Right ventricle myocardium inferior (tissue), 1 donor: ENCODE data around the gene TRPM1. TPM values are rescaled to one million over a fixed set of nuclear protein-coding genes. Genes with fewer than 3 reads are reported as not detected.

ENCODE experiments used
- ATAC-seq: fragments of 200-7000 bp; cut with Tn5 transposase; one replicate; pipeline ENCODE4 v1.9.1; 2020; ENCODE audit warnings: mild to moderate bottlenecking, moderate library complexity
- DNase-seq: peaks from one replicate; pipeline ENCODE4 v3.0.0; 2021; ENCODE audit errors: missing footprints
- intact Hi-C: fragments of 100-400 bp; cut with DNase I; formaldehyde crosslinking; loops from one replicate; pipeline ENCODE4 v1.11.0; 2022
- total RNA-seq: library from RNA; stranded (reverse); fragmentation: NEBNext Ultra II Directional; extraction: Animal tissue kit (Norgen Biotek cat#: 25700); gene quantifications from one replicate; pipeline ENCODE4 v1.2.1, GENCODE V29; 2021
- donor health status: DM: no; HTN: yes; CAD: no; lungs with severe emphysema.

TRPM1 gene
- total RNA-seq, 1 donor from 2014 or later = not detected

GRCh38 chr15:31128919-31129768, 27.6 kb upstream of the TRPM1 start:
- peak; percentile 76 for ATAC-seq
- intact Hi-C loops = loop anchor here (2.0 kb wide), 1 partner anchor 226 kb away; the partner anchor contains the start of gene FAN1
- DNase-seq = peak; percentile 90

- ATAC-seq (no peak), DNase-seq (no peak)
- intact Hi-C loops = loop anchor here (2.0 kb wide), 1 partner anchor 226 kb away; the partner anchor contains the start of gene FAN1
These were observed 27.0 kb upstream of the TRPM1 start for GRCh38 chr15:31128477-31128876.

DNA sequence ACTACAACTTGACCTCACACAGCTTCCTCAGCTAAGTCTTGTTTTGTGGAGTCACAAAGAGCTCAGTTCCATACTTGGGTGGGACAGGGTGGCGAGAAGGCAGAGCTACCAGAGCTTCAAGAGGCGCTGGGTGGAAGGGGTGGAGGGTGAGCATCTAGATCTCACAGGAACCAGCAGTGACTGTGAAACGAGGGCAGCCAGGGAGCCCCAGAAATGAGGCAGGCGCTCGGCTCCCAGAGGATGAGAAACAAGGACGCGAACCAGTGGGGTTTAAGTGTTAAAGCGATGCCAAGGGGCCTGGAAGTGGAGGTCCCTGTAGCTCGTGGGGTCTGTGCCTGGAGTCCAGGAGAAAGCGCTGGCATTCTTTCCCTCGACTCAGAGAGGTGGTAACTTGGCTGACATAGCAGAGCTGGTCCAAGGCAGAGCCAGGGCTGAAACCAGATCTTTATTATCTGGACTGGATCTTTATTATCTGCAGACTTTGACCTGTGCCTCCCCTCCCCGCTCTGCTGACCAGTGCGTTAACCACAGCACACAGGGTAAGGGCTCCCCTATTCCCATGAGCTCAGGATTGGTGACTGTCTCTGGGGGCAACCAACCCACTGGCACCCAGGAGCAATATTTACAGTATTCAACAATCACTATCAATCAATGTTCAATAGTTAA, 26.2 kb upstream of the TRPM1 start:
- ATAC-seq = no peak

GRCh38 chr15:31125061-31125460, 23.5 kb upstream of the TRPM1 start:
- intact Hi-C loops = no loop called here
- DNase-seq = no peak
- no peak for ATAC-seq

More for the DNA sequence above, 26.2 kb upstream of the TRPM1 start:
- no peak for DNase-seq
- intact Hi-C loops = loop anchor here (2.0 kb wide), 1 partner anchor 225 kb away; the partner anchor contains the start of gene FAN1

DNA sequence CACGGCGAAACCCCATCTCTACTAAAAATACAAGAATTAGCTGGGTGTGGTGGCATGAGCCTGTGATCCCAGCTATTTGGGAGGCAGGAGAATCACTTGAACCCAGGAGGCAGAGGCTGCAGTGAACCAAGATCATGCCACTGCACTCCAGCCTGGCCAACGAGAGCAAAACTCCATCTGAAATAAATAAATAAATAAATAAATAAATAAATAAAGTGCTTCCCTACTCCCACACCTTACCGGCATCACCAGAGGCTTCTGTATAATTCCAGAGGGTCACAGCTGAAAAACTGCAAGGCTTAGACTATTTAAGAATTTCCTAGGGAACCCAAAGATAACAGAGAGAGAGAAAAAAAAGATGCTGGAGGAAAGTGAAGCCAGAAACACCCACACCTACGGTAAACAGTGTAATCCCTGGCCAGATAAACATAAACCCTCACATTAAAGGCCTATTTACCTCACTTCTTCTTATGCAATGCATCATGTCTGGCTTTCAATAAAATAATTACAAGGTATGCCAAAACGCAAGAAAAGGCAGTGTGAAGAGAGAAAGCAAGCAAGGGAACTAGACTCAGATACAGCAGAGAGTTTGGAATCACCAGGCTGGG, 15.0 kb upstream of the TRPM1 start:
- intact Hi-C loops = no loop called here
- DNase-seq (no peak), ATAC-seq (no peak)

DNA sequence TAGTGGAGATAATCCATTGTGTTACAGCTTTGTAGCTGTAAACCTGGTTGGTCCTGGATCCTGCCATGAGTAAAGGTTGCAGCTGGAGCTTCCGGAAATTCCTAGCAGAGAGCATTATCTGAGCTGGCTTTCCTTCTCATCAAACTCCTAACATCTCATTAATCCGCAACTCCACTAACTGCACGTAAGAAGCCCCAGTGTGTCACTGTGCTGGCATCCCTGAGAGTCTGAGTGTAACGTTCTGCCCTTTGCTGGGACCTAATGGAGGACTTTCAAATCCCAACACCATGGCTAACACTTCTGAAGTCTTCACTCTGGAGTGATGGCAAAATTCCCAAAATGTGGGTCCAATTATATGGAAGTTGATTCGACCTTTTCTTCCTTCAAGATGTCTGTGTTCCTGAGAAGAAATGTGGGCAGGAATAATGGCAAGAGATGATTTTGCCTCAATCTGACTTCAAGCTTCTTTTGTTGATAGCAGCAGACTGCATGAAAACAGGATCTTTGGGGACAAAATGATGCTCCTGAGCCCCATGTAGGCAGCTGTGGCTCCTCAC, 9.6 kb upstream of the TRPM1 start:
- intact Hi-C loops = no loop called here
- ATAC-seq (no peak), DNase-seq (no peak)

DNA sequence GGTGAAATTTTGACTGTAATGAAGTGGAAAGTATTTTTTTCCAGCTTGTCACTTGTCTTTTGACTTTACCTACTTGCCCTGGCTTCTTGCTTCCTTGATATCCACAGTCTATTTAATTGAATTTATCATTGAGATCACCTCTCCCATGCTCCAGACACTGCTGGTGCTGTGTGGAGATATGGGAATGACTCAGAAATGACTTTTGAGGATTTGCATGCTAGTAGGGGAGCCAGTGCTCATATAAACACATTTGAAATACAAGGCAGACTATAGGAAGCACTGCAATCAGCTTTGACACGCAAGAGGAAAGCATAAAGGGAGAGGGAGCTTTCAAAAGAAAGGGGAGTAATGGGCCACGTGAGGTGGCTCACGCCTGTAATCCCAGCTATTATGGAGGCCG, 7.3 kb upstream of the TRPM1 start:
- ATAC-seq (no peak), DNase-seq (no peak)
- intact Hi-C loops = no loop called here

DNA sequence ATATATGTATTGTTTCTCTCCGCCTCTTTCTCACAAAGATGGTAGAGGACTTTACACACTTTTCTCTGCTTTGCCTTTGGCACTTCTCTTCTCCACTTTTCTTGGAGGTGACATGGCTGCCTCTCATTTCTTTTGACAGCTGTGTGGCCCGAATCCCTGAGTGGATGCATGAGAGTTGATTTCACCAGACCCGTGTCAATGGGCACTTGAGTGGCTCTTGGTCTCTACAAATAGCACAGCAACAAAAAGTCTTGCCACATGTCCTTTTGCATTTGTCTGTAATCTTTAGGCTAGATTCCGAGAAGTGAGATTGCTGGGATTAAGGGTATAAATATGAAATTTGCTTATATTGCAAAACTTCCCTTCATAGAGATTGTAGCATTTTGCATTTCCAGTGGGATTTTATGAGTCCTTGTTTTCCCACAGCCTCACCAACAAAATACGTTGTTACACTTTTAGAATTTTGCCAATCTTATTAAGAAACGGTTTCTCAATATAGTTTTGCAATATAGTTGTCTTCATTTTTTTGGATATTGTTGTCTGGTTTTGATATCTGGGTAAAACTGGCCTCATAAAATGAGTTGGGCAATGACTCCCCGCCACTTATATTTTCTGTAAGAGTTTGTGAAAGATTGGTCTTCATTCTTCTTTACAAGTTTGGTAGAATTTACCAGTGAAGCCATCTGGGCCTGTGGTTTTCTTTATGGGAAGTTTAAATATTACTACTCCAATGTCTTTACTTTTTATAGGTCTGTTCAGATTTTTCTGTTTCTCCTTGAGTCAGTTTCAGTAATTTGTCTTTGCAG, 5.2 kb upstream of the TRPM1 start:
- DNase-seq = no peak
- intact Hi-C loops = no loop called here
- ATAC-seq = no peak

DNA sequence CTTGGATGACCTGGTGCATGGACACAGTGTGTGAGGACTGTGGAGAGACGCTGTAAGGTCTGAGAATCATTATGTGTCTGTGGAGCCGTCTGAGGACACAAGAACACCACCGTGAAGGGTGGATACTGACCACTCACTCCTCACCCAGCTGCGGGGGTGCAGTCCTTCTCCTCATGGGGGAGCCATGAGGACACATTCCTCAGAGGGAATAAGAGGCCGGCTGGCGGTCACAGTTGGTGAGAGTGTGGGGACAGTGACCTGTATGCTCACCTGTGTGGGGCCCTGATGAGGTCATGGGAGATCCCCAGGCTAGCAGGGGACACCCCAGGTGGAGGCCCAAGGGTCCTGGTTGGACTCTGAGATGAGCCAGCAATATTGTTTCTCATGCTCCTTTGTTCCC, 2.5 kb upstream of the TRPM1 start:
- ATAC-seq (no peak), DNase-seq (no peak)
- intact Hi-C loops = no loop called here

- no peak for ATAC-seq
- intact Hi-C loops = no loop called here
- DNase-seq = no peak
These were observed 1.1 kb upstream of the TRPM1 start for GRCh38 chr15:31102374-31103342.

- intact Hi-C loops = no loop called here
- DNase-seq (no peak), ATAC-seq (no peak)
These were observed 455 bp upstream of the TRPM1 start for GRCh38 chr15:31102039-31102321.

GRCh38 chr15:31100738-31101137, 787 bp downstream of the TRPM1 start:
- DNase-seq (no peak), ATAC-seq (no peak)
- intact Hi-C loops = no loop called here

DNA sequence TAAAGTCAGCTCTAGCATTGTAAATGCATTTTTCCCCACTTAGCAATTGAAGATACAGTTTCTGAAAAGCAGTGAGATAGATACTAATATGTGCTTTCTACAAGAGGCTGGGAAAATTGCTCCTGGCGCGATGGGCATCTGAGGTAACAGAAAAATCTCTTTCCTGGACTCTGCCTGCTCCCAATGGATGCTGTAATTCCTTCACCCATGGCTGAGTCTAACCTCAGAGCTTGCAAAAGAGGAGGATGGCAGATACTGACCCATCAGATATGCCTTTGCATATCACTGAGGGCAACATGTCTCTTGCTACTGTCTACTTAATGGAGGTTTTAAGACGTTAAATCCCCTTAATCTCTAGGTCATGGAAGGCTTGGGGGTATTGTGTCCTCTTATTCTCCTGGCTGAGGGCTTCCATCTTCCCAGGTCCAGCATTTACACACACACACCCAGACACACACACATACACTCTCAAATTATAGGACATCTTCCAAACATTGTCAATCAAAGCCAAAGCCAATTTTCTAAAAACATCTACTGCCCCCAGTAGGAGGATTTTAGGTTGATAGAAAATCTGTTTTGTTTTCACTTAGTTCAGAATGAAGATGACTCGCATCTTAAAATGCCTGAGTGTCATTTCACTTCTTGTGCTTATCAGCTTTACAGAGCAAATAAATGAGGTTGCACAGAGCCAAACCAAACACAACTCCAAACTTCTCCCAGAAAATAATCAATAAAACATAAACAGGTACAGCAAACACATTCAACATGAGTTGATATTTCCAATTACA, 2.4 kb downstream of the TRPM1 start:
- ATAC-seq = no peak
- DNase-seq = no peak
- intact Hi-C loops = loop anchor here (10.0 kb wide), 1 partner anchor 64 kb away; no protein-coding TSS in a partner anchor

DNA sequence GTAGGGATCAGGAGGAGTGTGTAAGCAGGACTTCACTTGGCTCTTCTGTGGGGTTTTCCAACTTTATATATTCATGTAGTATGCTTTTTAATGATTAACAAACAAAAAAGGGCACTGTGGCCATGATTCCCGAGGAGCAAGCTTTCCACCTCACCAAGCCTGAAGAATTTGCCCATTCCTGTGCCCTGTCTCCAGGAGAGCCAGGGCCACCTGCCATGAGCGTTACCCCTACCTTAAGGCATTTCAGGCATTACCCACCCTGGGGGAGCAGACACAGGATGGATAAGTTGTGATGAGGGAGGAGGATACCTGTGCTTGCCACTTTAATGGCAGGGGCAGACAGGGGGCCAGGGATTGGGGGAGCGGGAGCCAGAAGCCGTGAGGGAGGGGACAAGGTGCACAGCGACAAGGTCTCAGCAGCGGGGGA, 3.0 kb downstream of the TRPM1 start:
- DNase-seq = no peak
- intact Hi-C loops = loop anchor here (10.0 kb wide), 1 partner anchor 64 kb away; no protein-coding TSS in a partner anchor
- no peak for ATAC-seq

DNA sequence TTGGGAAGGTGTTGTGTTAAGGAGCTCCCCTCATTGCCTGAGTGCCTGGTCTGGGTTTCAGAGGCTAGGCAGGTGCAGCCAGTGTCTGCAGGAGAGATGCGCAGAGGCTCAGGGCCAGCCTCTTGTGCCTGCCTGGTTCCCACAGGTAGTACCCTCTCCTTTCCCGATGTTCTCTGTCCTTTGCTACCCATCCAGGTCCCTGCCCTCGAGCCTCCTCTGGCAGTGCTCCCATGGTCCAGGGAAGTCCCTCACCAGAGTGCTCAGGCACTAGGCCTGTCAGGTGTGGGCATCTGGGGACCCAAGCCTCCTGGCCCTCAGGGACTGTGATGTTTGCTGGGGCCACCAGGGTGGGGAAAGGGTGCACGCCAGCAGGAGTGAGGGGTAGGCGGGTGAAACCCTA, 5.0 kb downstream of the TRPM1 start:
- intact Hi-C loops = loop anchor here (10.0 kb wide), 1 partner anchor 62 kb away; no protein-coding TSS in a partner anchor
- no peak for DNase-seq
- no peak for ATAC-seq

GRCh38 chr15:31091481-31091880, 10.0 kb downstream of the TRPM1 start:
- intact Hi-C loops = loop anchor here (10.0 kb wide), 1 partner anchor 57 kb away; no protein-coding TSS in a partner anchor
- no peak for DNase-seq
- no peak for ATAC-seq

- intact Hi-C loops = loop anchor here (10.0 kb wide), 1 partner anchor 56 kb away; no protein-coding TSS in a partner anchor
- DNase-seq (no peak), ATAC-seq (no peak)
These were observed 10.8 kb downstream of the TRPM1 start for GRCh38 chr15:31090766-31091165.
